Measurements from ENCODE around the gene UNC13A.

GRCh38 chr19:17555480-17555928 is 132.7 kb downstream of the UNC13A start, which contains the start of gene COLGALT1:
- TF ChIP-seq CTCF (IDR thresholded peaks at IDR 0.05) (peak in 2 of 3 experiments; percentile 5 to 53), POLR2A (IDR thresholded peaks at IDR 0.05) (no peak)
